AG04449 (cell line): ENCODE measurements around the gene RALB.

ENCODE experiments used
- CTCF ChIA-PET: fragments of 350-600 bp; formaldehyde crosslinking; extraction: SDS; loops from one replicate; lab custom pipeline; 2021; ENCODE audit warnings: antibody characterized with exemption; lab: Yijun Ruan, JAX
- POLR2A ChIA-PET: fragments of 400-600, 350-600 bp; formaldehyde crosslinking; extraction: SDS; loops from one replicate; lab custom pipeline; 2020; ENCODE audit warnings: antibody characterized with exemption, inconsistent platforms; lab: Yijun Ruan, JAX
- DNase-seq: peaks from one replicate; pipeline ENCODE4 v3.0.0-alpha.2; 2010; ENCODE audit warnings: low read depth, low spot score
- H3K4me3 ChIP-seq: 2 replicates; pipeline ENCODE4 v1.5.1; 2011; ENCODE audit warnings: low read depth, mild to moderate bottlenecking, control low read depth, low read length
- TF ChIP-seq, protein P1 (sequence below): IDR thresholded peaks from one replicate; pipeline ENCODE4 v1.5.1; 2011; ENCODE audit warnings: mild to moderate bottlenecking, moderate library complexity, low read length, control low read depth, inconsistent platforms; ENCODE audit not compliant: insufficient read depth; ENCODE audit errors: missing control alignments

Gene RALB

DNA sequence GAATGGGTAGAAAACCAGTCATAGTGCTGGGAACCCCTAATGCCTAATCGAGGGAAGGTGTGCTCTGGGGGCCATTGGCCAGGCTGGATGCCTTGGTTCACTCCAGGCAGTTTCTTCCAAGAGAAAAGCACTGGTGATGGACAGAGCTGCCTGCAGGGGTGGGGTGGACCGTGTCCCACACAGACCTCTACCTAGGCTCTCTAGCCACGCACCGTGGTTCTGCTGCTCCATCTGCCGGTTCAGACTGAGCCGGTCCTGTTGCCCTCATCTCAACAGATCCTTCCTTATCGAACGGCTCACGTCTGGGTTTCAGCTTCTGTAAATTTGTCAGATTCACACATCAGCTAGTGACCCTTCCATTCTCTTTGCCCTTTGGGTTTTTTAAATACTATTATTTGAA lies 46.4 kb downstream of the RALB start:
- no peak for DNase-seq
- CTCF ChIA-PET: interaction anchor here (0.6 to 11.3 kb wide), 5 partner anchors 9 to 384 kb away, joined by 3 to 137 read pairs (median 4); no protein-coding TSS in a partner anchor
- H3K4me3 ChIP-seq: no peak overlapping the region
- TF ChIP-seq, protein P1, sequence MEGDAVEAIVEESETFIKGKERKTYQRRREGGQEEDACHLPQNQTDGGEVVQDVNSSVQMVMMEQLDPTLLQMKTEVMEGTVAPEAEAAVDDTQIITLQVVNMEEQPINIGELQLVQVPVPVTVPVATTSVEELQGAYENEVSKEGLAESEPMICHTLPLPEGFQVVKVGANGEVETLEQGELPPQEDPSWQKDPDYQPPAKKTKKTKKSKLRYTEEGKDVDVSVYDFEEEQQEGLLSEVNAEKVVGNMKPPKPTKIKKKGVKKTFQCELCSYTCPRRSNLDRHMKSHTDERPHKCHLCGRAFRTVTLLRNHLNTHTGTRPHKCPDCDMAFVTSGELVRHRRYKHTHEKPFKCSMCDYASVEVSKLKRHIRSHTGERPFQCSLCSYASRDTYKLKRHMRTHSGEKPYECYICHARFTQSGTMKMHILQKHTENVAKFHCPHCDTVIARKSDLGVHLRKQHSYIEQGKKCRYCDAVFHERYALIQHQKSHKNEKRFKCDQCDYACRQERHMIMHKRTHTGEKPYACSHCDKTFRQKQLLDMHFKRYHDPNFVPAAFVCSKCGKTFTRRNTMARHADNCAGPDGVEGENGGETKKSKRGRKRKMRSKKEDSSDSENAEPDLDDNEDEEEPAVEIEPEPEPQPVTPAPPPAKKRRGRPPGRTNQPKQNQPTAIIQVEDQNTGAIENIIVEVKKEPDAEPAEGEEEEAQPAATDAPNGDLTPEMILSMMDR: no peak
- POLR2A ChIA-PET: no interaction called here

DNA sequence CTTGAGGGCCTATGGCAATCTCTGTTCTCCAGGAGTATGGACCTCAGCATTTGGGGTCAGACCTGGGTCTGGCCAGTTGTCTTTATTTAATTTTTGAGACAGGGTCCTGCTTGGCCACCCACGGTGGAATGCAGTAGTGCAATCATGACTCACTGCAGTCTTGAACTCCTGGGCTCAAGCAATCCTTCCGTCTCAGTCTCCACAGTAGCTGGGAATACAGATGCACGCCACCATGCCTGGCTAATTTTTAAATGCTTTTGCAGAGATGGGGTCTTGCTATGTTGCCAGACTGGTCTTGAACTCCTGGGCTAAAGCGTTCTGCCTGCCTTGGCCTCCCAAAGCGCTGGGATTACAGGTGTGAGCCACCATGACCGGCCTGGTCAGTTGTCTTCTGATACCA lies 46.9 kb downstream of the RALB start:
- DNase-seq: no peak
- POLR2A ChIA-PET: no interaction called here
- no peak overlapping the region for H3K4me3 ChIP-seq
- CTCF ChIA-PET: interaction anchor here (0.6 to 11.3 kb wide), 2 partner anchors 13 to 384 kb away, joined by 3 to 137 read pairs; no protein-coding TSS in a partner anchor
- TF ChIP-seq, protein P1: no peak

DNA sequence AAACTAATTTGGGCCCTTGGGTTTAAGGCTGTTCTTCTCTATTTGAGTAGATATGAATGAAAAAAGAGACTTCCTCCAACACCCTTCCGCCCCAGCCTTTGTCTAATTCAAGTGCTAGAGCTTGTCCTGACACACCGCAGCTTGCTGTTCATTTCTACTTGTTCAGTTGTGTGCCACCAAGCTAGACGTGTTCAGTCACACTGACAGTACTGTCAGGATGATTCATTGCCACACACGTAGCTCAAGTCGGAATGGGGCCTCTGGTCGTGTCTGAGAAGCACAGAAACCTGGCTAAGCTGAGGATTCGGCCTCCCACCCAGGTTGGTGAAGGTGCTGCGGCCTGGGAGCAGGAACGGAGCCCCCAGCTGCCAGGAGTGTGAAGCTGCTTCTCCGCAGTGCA lies 47.7 kb downstream of the RALB start:
- TF ChIP-seq, protein P1: no peak
- ChIA-PET POLR2A (no interaction called here), CTCF (interaction anchor here (0.8 to 11.3 kb wide), 3 partner anchors 12 to 380 kb away, joined by 3 to 137 read pairs (median 3); no protein-coding TSS in a partner anchor)
- no peak overlapping the region for H3K4me3 ChIP-seq
- no peak for DNase-seq

DNA sequence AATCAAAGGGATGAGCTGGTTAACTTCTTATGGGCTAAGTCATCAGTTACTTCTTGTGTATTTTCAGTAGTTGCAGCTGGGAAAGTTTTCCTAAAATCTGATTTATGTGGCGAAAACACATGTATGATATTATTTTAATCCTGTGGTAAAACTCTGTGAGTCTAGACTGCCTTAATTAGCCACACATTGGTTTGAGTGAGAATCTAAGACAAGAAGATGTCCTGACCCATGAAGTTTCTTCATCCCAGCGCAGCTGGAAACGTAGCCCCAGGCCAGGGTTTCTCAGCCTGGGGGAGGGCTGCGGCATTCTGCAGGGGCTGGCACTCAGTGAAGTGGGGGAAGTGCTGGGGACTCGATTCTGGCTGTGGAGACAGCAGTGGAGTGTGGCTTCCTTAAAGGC lies 48.6 kb downstream of the RALB start:
- ChIA-PET CTCF (interaction anchor here (2.9 to 11.3 kb wide), 2 partner anchors 10 to 11 kb away, joined by 18 to 137 read pairs; no protein-coding TSS in a partner anchor), POLR2A (no interaction called here)
- no peak overlapping the region for H3K4me3 ChIP-seq
- no peak for DNase-seq
- TF ChIP-seq, protein P1: no peak

DNA sequence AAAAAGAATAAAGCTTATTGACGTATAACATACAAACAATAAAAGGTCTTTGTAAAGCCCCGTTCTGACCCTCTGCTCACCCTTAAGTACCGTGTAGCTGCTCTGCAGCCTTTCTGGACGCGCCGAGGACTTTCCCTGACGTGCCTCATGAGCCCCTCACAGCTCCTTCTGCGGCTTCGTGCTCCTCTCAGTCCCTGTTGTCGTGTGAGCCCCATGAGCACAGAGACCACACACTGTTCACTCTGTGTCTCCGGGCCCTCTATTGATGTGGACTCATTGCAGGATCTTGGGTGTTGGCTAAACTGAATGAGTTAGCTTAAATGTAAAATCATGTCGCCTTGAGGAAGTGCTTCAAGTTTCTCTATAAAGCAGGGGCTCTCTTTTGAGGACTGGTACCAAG lies 49.6 kb downstream of the RALB start:
- TF ChIP-seq, protein P1: no peak
- ChIA-PET CTCF (interaction anchor here (0.7 to 11.3 kb wide), 3 partner anchors 10 to 22 kb away, joined by 3 to 137 read pairs (median 18); no protein-coding TSS in a partner anchor), POLR2A (no interaction called here)
- no peak overlapping the region for H3K4me3 ChIP-seq
- DNase-seq: no peak

DNA sequence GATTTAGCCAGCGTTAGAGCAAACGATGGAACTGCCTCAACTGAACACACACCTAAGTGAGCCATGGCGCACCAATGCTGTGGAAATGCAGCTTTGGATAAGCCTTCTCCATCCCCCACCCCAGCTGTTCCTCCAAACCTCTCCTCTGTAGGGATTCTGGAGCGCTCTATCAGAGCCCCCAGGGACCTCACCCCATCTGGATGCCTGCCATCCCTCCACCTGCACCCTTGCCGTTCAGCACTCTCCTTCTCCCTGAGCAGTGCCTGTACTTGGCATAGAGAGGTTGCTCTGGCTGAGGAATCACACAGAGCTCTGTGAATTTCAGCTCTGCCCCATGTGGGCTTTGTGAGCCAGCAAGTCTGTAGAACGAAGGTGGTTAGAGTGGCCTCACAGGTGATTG lies 50.5 kb downstream of the RALB start:
- DNase-seq: no peak
- ChIA-PET POLR2A (no interaction called here), CTCF (interaction anchor here (0.7 to 11.3 kb wide), 3 partner anchors 9 to 23 kb away, joined by 3 to 137 read pairs (median 18); no protein-coding TSS in a partner anchor)
- H3K4me3 ChIP-seq: no peak overlapping the region
- TF ChIP-seq, protein P1: no peak
